ENCODE measurements around the gene PPIA. TPM values are rescaled to one million over a fixed set of nuclear protein-coding genes. Genes with fewer than 3 reads are reported as not detected.

Gene PPIA
- total RNA-seq, 1 experiment from 2014 or later = 2,238 TPM

- no peak for TF ChIP-seq CTCF (IDR thresholded peaks at IDR 0.05; ENCODE audit: unreplicated experiment)
- Mint-ChIP-seq H3K9me3 (ENCODE audit: unreplicated experiment) (no peaks in the 10 kb centered on the region), H3K4me1 (ENCODE audit: insufficient read depth, unreplicated experiment) (no peaks in the 10 kb centered on the region), H3K4me3 (ENCODE audit: unreplicated experiment) (no peak overlapping the region), H3K27ac (ENCODE audit: low read depth, unreplicated experiment) (no peak overlapping the region), H3K36me3 (ENCODE audit: insufficient read depth, unreplicated experiment) (no peaks in the 10 kb centered on the region), H3K27me3 (ENCODE audit: insufficient read depth, unreplicated experiment) (no peaks in the 10 kb centered on the region)
- BruUV-seq (replicated peaks) = no TSS peak
- intact Hi-C loops (cut with micrococcal nuclease) = no loop called here
- ChIA-PET CTCF (no interaction called here), POLR2A (interaction anchor here (1.4 kb wide), 1 partner anchor 21 kb away, joined by 5 read pairs; no protein-coding TSS in a partner anchor)
- DNase-seq (ENCODE audit: unreplicated experiment) = no peak
Measured at GRCh38 chr7:44775383-44776107, 20.9 kb upstream of the PPIA start.

GRCh38 chr7:44776211-44776610 is 20.3 kb upstream of the PPIA start:
- intact Hi-C loops (cut with micrococcal nuclease) = no loop called here
- ChIA-PET CTCF (no interaction called here), POLR2A (interaction anchor here (1.4 kb wide), 1 partner anchor 21 kb away, joined by 5 read pairs; no protein-coding TSS in a partner anchor)
- no peak for TF ChIP-seq CTCF (IDR thresholded peaks at IDR 0.05; ENCODE audit: unreplicated experiment)
- no peaks in the 10 kb centered on the region for H3K9me3 Mint-ChIP-seq (ENCODE audit: unreplicated experiment)
- H3K36me3 Mint-ChIP-seq (ENCODE audit: insufficient read depth, unreplicated experiment) = no peaks in the 10 kb centered on the region
- no peaks in the 10 kb centered on the region for H3K27me3 Mint-ChIP-seq (ENCODE audit: insufficient read depth, unreplicated experiment)
- no TSS peak for BruUV-seq (replicated peaks)
- no peak for DNase-seq (ENCODE audit: unreplicated experiment)
- no peaks in the 10 kb centered on the region for H3K4me1 Mint-ChIP-seq (ENCODE audit: insufficient read depth, unreplicated experiment)
- no peak overlapping the region for H3K27ac Mint-ChIP-seq (ENCODE audit: low read depth, unreplicated experiment)
- H3K4me3 Mint-ChIP-seq (ENCODE audit: unreplicated experiment) = no peak overlapping the region

- no peak for DNase-seq (ENCODE audit: unreplicated experiment)
- POLR2A ChIA-PET = no interaction called here
- Mint-ChIP-seq H3K4me1 (ENCODE audit: insufficient read depth, unreplicated experiment) (no peaks in the 10 kb centered on the region), H3K9me3 (ENCODE audit: unreplicated experiment) (peaks cover 8% of the 10 kb centered on the region), H3K4me3 (ENCODE audit: unreplicated experiment) (no peak overlapping the region), H3K27me3 (ENCODE audit: insufficient read depth, unreplicated experiment) (no peaks in the 10 kb centered on the region), H3K36me3 (ENCODE audit: insufficient read depth, unreplicated experiment) (peaks cover 5% of the 10 kb centered on the region), H3K27ac (ENCODE audit: low read depth, unreplicated experiment) (no peak overlapping the region)
- intact Hi-C loops (cut with micrococcal nuclease) = no loop called here
- no peak for TF ChIP-seq CTCF (IDR thresholded peaks at IDR 0.05; ENCODE audit: unreplicated experiment)
- CTCF ChIA-PET = interaction anchor here (0.7 kb wide), 1 partner anchor 15 kb away, joined by 6 read pairs; no protein-coding TSS in a partner anchor
- no TSS peak for BruUV-seq (replicated peaks)
Measured at GRCh38 chr7:44782460-44782859, 14.0 kb upstream of the PPIA start.

GRCh38 chr7:44783407-44783806 is 13.1 kb upstream of the PPIA start:
- intact Hi-C loops (cut with micrococcal nuclease) = no loop called here
- Mint-ChIP-seq H3K27ac (ENCODE audit: low read depth, unreplicated experiment) (no peak overlapping the region), H3K4me1 (ENCODE audit: insufficient read depth, unreplicated experiment) (no peaks in the 10 kb centered on the region), H3K36me3 (ENCODE audit: insufficient read depth, unreplicated experiment) (peaks cover 5% of the 10 kb centered on the region), H3K4me3 (ENCODE audit: unreplicated experiment) (no peak overlapping the region), H3K27me3 (ENCODE audit: insufficient read depth, unreplicated experiment) (no peaks in the 10 kb centered on the region), H3K9me3 (ENCODE audit: unreplicated experiment) (peaks cover 8% of the 10 kb centered on the region)
- ChIA-PET POLR2A (no interaction called here), CTCF (interaction anchor here (0.5 to 0.7 kb wide), 2 partner anchors 16 to 1135 kb away, joined by 3 to 6 read pairs; no protein-coding TSS in a partner anchor)
- DNase-seq (ENCODE audit: unreplicated experiment) = no peak
- no TSS peak for BruUV-seq (replicated peaks)
- TF ChIP-seq CTCF (IDR thresholded peaks at IDR 0.05; ENCODE audit: unreplicated experiment) = no peak
